ENCODE data around the gene COL16A1. TPM values are rescaled to one million over a fixed set of nuclear protein-coding genes. Genes with fewer than 3 reads are reported as not detected.

Gene COL16A1
- total RNA-seq, 1 donor from 2014 or later, result 0.22 TPM

DNA sequence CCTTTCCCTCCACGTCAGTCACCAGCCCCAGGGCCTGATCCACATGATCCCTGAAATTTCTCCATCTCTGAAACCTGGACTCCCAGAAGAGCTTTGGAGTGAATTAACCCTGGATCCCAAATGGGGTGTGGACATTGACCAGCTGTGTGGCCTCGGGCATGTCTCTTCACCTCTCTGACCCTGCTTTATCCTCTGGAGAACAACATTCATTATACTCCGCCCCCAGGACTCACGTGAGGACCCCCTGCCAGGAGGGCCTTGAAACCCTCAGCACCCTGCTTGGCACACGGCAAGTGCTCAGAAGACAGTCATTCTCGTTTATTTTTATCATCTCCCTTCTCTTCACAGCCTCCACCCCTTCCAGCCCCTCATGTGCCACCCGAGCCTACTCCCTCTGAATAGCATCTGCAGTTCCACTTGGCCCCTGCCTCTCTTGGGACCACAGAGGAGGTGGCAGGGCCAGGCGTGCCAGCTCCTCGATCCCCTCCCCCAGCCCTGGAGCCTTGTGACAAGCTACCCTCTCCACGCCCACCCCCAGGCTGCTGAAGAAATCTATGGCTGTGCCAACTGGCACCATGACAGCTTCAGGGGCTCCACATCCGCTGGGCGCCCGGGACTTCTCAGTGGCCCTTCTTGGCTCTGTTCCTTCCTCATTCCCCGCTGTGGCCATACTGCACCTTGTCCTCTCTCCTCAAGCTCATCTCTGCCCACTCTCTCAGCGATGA lies 42.3 kb upstream of the COL16A1 start:
- TF ChIP-seq CTCF (IDR thresholded peaks at IDR 0.05), result no peak
- no peak for TF ChIP-seq EZH2 (IDR thresholded peaks at IDR 0.05)
- TF ChIP-seq EZH2phosphoT487 (IDR thresholded peaks at IDR 0.05), result no peak
- Histone ChIP-seq H4K20me1 (ENCODE audit: low read depth) (peaks cover 12% of the 10 kb centered on the region), H3K4me3 (no peak overlapping the region), H3K79me2 (ENCODE audit: low read depth) (no peaks in the 10 kb centered on the region), H3K36me3 (no peaks in the 10 kb centered on the region), H3K9ac (no peak overlapping the region), H3F3A (ENCODE audit: low read depth) (peaks cover 5% of the 10 kb centered on the region), H3K4me2 (peak overlapping the region; percentile 0), H2AFZ (replicated peaks) (no peak overlapping the region), H3K27me3 (no peaks in the 10 kb centered on the region), H3K9me3 (ENCODE audit: low read depth) (no peaks in the 10 kb centered on the region), H3K27ac (no peak overlapping the region), H3K4me1 (peaks cover 20% of the 10 kb centered on the region)
- no peak for DNase-seq (ENCODE audit: low spot score)
- no peak overlapping the region for H3K4me3 Mint-ChIP-seq
- peaks cover 10% of the 10 kb centered on the region for H3K27me3 Mint-ChIP-seq (ENCODE audit: insufficient read depth, low read depth)
- H3K9me3 Mint-ChIP-seq, result no peaks in the 10 kb centered on the region
- no peaks in the 10 kb centered on the region for H3K36me3 Mint-ChIP-seq
- peak overlapping the region; percentile 76 for H3K27ac Mint-ChIP-seq
- peaks cover 44% of the 10 kb centered on the region for H3K4me1 Mint-ChIP-seq

GRCh38 chr1:31745096-31745945 lies 41.5 kb upstream of the COL16A1 start:
- H3K4me1 Mint-ChIP-seq, result peaks cover 40% of the 10 kb centered on the region
- DNase-seq (ENCODE audit: low spot score), result peak; percentile 76
- TF ChIP-seq EZH2phosphoT487 (IDR thresholded peaks at IDR 0.05) (no peak), EZH2 (IDR thresholded peaks at IDR 0.05) (no peak), CTCF (IDR thresholded peaks at IDR 0.05) (peak; percentile 70)
- Histone ChIP-seq H3K9me3 (ENCODE audit: low read depth) (no peaks in the 10 kb centered on the region), H4K20me1 (ENCODE audit: low read depth) (peaks cover 12% of the 10 kb centered on the region), H3F3A (ENCODE audit: low read depth) (peaks cover 5% of the 10 kb centered on the region), H3K36me3 (no peaks in the 10 kb centered on the region), H3K4me1 (peaks cover 20% of the 10 kb centered on the region), H2AFZ (replicated peaks) (no peak overlapping the region), H3K9ac (no peak overlapping the region), H3K27me3 (no peaks in the 10 kb centered on the region), H3K4me2 (no peak overlapping the region), H3K4me3 (no peak overlapping the region), H3K79me2 (ENCODE audit: low read depth) (no peaks in the 10 kb centered on the region), H3K27ac (no peak overlapping the region)
- no peak overlapping the region for H3K27ac Mint-ChIP-seq
- H3K4me3 Mint-ChIP-seq, result no peak overlapping the region
- H3K27me3 Mint-ChIP-seq (ENCODE audit: insufficient read depth, low read depth), result peaks cover 10% of the 10 kb centered on the region
- no peaks in the 10 kb centered on the region for H3K9me3 Mint-ChIP-seq
- no peaks in the 10 kb centered on the region for H3K36me3 Mint-ChIP-seq

- H3K4me1 Mint-ChIP-seq, result peaks cover 33% of the 10 kb centered on the region
- H3K4me3 Mint-ChIP-seq, result no peak overlapping the region
- no peak overlapping the region for H3K27ac Mint-ChIP-seq
- Histone ChIP-seq H3K27ac (no peak overlapping the region), H3K9me3 (ENCODE audit: low read depth) (no peaks in the 10 kb centered on the region), H3K4me2 (no peak overlapping the region), H3K4me3 (no peak overlapping the region), H3K79me2 (ENCODE audit: low read depth) (no peaks in the 10 kb centered on the region), H4K20me1 (ENCODE audit: low read depth) (peaks cover 7% of the 10 kb centered on the region), H2AFZ (replicated peaks) (no peak overlapping the region), H3K9ac (no peak overlapping the region), H3K4me1 (peaks cover 20% of the 10 kb centered on the region), H3K27me3 (no peaks in the 10 kb centered on the region), H3F3A (ENCODE audit: low read depth) (peaks cover 5% of the 10 kb centered on the region), H3K36me3 (no peaks in the 10 kb centered on the region)
- TF ChIP-seq CTCF (IDR thresholded peaks at IDR 0.05) (no peak), EZH2phosphoT487 (IDR thresholded peaks at IDR 0.05) (no peak), EZH2 (IDR thresholded peaks at IDR 0.05) (no peak)
- H3K27me3 Mint-ChIP-seq (ENCODE audit: insufficient read depth, low read depth), result peaks cover 10% of the 10 kb centered on the region
- H3K9me3 Mint-ChIP-seq, result no peaks in the 10 kb centered on the region
- H3K36me3 Mint-ChIP-seq, result peaks cover 2% of the 10 kb centered on the region
- DNase-seq (ENCODE audit: low spot score), result no peak
These were observed 40.5 kb upstream of the COL16A1 start for GRCh38 chr1:31744165-31744888.
